Right lobe of liver (tissue), 4 donors: ENCODE results near the gene AGR3.

Source experiments
- POLR2A ChIP-seq: fragments of 450-650 bp; IDR thresholded peaks from one replicate; pipeline ENCODE4 v1.6.1; 2017; ENCODE audit warnings: antibody characterized with exemption, mild to moderate bottlenecking
- TF ChIP-seq, protein P1 (sequence below), 4 donors: fragments of 200-600 bp in 3 of 4; fragments of 450-650 bp in 1 of 4; IDR thresholded peaks; one replicate each; pipeline versions ENCODE4 v1.5.1 to v1.8.0; 2016 to 2022; ENCODE audit warnings: antibody characterized with exemption in 4 of 4, mild to moderate bottlenecking in 2 of 4
- donor health status: DM: no; HTN: no; CAD: no.
- donor health status: DM: no; HTN: no; CAD: no.
- donor health status: DM: no; HTN: yes; CAD: no.

- no peak for TF ChIP-seq POLR2A
- TF ChIP-seq, protein P1, sequence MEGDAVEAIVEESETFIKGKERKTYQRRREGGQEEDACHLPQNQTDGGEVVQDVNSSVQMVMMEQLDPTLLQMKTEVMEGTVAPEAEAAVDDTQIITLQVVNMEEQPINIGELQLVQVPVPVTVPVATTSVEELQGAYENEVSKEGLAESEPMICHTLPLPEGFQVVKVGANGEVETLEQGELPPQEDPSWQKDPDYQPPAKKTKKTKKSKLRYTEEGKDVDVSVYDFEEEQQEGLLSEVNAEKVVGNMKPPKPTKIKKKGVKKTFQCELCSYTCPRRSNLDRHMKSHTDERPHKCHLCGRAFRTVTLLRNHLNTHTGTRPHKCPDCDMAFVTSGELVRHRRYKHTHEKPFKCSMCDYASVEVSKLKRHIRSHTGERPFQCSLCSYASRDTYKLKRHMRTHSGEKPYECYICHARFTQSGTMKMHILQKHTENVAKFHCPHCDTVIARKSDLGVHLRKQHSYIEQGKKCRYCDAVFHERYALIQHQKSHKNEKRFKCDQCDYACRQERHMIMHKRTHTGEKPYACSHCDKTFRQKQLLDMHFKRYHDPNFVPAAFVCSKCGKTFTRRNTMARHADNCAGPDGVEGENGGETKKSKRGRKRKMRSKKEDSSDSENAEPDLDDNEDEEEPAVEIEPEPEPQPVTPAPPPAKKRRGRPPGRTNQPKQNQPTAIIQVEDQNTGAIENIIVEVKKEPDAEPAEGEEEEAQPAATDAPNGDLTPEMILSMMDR (IDR thresholded peaks at IDR 0.05), result no peak
These were observed 32.3 kb downstream of the AGR3 start for GRCh38 chr7:16849296-16850148.
